Measurements from ENCODE around the gene APELA.
"Not testable (repeated sequence)": the region's sequence is repeated elsewhere in the genome, so short reads cannot be mapped to it uniquely, and the experiment has no call there.

The APELA gene

GRCh38 chr4:164876700-164877324, at the start of gene APELA:
APELA (plus strand) TSS chr4:164877178; CDS start chr4:164877332, 154 bp downstream.
- DNase-seq, result no peak

DNA sequence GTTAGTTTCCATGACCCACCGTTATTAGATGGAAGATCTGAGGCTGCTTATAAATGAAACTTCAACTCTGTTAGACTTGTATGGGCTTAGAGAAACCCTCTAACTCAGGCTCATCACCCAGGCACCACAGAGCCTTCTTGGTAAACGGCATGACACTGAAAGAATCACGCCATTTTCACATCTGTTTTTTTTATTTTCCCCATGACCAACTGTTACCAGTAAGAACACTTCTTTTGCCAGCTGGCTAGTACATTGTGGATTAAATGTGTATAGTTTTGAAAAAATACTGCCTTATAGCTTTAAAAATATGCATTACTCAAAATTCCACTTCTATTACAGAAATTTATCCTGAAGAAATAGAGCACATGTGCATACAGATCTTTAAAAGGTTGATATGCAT, 48.0 kb upstream of the APELA start:
- DNase-seq, result no peak

DNA sequence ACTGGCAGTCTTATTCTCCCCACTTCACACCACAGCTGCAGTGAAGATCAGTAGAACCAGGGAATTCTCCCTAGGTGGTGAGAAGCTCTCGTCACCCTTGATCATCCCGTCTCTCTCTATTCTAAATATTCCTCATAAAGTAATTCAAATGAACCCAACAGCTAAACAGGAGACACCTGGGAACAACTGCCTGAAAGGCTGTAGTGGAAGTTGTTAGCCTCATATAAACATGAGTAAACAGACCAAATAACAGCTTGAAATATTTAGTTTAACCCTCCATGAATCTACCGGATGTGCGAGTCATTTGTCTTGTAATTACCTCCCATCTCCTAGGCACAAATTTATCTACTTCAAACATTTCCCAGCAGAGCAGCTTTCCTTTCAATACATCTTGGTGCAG, 30.4 kb upstream of the APELA start:
- no peak for DNase-seq

DNA sequence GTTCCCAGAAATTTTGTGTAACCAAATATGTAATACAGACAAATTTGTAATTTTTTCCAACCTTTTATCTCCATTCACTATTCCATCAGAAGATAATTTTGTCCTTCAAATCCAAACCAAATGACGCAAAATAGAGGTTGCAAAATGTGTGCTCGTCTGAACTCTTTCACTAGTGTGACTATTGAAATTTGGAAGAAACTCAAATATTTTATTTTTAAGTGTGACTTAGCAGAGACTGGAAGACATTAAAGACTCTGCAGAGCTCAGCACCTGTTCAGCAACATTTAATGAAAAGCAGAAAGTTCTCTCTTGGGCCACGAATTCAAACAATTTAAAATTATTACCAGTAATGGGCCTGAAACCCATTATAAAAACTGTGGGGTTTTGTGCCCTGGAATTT, 30.0 kb upstream of the APELA start:
- no peak for DNase-seq

- DNase-seq, result no peak
Observed at GRCh38 chr4:164847967-164848649, 28.9 kb upstream of the APELA start.

- DNase-seq, result no peak
Observed at GRCh38 chr4:164856396-164856795, 20.6 kb upstream of the APELA start.

DNA sequence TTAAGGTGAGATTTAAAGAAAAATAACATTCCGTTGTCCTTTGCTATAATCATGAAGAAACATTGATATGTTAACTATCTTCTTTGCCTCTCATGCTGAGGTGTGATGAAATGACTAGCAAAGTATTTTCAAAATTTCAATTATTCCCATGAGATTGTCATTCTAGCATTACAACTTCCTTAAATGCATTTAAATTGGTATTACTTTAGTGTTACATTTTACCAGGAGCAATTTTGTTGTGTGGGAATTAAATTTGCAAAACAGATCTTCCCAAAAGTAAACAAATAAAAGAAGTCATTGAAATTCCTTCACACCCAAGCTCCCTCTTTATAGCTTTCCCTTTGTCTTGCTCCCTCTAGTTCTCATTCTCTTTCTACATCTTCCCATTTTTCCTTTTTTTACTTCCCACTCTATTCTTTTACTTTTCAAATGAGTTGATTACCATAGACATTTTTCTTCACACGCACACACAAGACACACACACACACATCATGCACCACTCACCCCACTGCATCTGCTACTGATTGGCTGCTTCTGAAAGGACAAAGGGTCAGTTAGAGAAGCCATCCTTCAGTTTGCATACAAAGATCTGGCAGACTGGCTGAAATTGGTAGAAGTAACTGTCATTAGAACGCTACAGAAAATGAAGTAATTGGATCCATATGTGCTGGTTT, 10.0 kb upstream of the APELA start:
- DNase-seq, result no peak

GRCh38 chr4:164871673-164872072, 5.3 kb upstream of the APELA start:
- no peak for DNase-seq

GRCh38 chr4:164872481-164872880, 4.5 kb upstream of the APELA start:
- DNase-seq, result no peak

DNA sequence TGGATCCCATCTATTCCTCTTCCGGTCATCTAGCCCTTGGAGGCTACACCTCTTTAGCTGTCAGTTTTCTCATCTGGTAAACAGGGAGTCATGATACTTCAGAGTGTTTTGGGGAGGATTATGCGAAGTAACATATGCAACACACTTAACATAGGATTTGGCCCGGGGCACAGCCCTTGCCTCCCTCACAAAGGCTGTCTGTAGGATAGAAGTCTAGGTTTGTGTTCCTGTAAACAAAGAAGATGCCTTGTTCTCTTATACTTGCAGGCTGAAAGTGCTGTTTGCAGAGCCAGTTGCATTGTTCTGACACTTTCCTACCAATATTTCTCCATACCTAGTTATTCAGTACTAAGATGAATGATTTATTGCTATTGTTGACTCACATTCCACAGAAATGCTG, 2.2 kb upstream of the APELA start:
- no peak for DNase-seq

GRCh38 chr4:164880489-164881262, 3.7 kb downstream of the APELA start:
- no peak for DNase-seq

DNA sequence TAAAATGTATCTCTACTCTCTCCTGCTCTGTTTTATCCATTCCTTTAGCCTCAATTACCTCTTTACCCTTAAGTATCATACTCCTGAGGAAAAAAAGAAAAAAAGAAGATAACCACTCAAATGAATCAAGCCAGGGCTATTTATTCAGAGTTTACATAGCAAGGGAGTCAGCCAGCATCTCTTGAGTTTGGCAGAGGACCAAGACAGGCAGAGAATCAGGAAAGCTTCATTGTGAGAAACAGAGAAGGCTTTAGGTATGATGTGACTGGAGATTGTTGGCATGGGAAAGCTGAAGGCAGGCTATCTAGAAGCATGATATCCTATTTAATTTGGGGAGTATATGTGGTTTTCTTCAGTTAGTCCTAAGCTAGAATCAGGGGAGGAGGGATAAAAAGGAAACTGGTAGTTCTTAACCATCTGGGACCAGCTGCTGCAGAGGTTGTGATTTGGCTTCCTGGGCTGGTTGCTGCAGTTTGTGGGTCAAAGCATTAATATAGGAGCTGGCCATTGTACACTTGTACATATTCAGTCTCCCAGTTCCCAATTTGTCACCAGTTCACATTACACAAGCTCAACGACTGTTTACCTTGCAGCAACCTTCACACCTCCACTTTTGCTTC, 11.2 kb downstream of the APELA start:
- DNase-seq, result no peak

- no peak for DNase-seq
Observed at GRCh38 chr4:164890691-164891090, 13.7 kb downstream of the APELA start.

GRCh38 chr4:164892018-164892417, 15.0 kb downstream of the APELA start:
- DNase-seq, result no peak

GRCh38 chr4:164894702-164895101, 17.7 kb downstream of the APELA start:
- DNase-seq, result no peak

DNA sequence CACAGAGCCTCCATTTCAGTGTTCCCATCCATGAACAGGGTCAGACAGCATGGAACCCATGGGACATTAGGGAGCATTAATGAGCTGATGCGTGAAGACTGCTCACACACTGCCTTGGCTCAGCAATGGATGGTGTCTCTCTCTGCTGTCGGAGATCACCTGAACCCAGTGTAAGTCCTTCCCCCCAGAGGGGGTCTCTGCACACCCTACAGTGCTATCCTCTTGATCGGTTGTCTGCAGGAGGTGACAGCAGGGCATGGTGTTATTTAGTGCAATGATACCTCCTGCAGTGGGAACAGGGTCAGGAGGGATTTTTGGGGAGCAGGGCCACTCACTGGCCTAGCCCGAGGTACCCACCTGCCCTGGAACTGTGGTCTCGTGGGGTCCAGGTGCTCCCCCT, 25.6 kb downstream of the APELA start:
- DNase-seq, result no peak

DNA sequence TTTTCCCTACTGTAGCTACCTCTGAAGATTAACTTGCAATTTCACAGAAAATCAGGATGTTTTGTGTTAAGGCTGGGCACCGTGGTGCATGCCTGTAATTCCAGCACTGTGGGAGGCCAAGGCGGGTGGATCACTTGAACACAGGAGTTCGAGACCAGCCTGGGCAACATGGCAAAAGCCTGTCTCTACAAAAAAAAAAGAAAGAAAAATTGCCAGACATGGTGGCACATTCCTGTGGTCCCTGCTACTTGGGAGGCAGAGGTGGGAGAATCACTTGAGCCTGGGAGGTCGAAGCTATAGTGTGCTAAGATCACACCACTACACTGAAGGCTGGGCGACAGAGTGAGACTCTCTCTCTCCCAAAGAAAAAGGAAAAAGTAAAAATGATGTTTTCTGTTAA, 27.4 kb downstream of the APELA start:
- no peak for DNase-seq

- no peak for DNase-seq
Observed at GRCh38 chr4:164904941-164905340, 28.0 kb downstream of the APELA start.

DNA sequence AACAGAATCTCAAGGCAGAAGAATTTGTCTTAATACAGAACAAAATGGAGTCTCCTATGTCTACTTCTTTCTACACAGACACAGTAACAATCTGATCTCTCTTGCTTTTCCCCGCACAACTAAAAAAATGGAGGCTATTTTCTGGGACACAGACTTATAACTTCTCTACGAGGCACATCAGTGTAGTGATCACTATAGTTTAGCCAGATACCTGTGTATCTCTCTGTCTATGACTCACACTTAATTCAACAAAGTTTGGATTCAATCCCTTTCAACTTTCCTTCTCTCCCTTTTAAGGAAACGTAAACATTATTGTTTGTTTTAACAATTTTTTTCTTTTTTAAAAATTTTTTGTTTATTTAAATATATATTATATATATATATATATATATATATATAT, 29.4 kb downstream of the APELA start:
- no peak for DNase-seq

DNA sequence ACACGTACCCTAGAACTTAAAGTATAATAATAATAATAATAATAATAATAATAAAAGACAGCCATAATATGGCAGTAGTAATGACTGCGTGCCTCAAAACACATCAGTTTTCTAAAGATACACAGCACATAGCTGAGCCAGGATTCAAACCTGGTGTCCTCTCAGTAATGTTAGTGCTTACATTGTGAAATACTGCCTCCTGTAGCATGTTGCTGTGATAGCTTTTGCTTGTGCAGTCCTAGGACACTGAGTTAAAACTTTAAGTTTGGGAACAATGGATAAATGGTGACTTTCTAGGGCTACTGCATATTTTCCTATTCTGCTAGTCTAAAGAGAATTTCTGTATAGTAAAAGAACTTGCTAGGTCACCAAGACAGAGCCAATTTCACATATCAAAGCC, 36.5 kb downstream of the APELA start:
- DNase-seq, result not testable (repeated sequence)

DNA sequence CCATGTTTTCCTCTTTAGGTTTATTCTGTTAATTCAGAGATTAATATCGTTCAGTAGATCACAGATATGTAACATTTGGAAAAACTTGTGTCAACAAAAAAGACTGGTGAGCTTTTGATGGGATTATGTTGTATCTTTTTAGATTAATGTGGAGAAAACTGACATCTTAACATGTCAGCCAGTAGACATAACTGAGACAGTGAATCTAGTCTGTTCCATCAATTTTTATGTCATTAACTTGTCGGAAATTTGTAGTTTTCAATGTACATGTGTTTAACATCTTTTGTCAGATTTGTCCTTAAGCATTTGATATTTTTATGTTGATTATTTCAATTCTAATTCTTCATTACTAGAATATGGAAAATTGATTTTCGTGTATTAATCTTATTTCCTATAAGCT, 42.0 kb downstream of the APELA start:
- no peak for DNase-seq

DNA sequence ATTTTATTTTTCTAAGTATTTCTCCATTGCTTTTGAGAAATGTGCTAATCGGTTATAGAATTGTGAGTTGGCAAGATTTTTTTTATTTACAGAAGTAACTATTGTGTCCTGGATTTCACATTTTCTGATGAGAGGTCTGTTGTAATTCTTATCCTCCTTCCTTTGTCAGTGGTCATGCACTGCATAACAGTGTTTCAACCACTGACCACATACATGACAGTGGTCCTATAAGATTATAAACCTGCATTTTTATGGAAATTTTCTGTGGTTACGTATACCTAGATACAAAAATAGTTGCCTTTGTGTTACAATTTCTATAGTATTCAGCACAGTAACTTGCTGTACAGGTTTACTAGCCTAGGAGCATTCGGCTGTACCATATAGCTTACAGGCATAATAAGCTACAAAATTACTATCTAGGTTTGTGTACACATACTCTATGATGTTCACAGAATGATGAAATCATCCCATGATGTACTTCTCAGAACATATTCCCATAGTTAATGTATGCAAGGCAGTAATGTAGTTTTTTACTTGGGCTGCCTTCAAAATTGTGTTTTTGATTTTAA, 47.8 kb downstream of the APELA start:
- no peak for DNase-seq

- DNase-seq, result no peak
Observed at GRCh38 chr4:164926301-164926700, 49.3 kb downstream of the APELA start.
